ENCODE results near the gene LRRC14B.

DNA sequence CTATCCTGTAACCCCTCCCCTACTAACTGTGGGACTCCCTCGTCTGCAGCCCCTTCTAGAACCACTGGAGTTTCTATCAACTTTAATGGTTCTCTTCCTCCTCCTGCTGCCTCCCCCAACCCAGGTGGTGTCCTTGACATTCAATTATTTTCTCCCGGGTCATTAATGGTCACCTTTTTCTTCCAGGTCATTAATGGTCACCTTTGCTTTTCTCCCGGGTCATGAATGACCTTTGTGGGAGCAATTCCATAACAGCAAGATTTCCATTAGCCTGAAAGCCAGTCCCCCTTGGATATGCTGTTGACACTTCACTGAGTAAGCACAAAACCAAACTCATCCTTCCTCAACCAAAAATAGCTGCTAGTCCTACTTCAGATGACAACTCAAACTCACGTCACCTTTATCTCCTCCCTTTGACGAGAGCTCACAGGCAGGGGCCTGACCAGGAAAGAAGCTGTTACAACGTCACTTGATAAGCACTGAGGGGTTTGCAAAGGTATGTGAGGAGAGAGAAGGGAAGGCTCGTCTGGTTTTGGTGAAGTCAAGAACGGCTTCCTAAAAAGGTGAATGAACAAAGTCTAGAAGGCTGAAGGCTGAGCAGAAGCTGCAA is 15.7 kb downstream of the LRRC14B start:
- TF ChIP-seq, protein P1, sequence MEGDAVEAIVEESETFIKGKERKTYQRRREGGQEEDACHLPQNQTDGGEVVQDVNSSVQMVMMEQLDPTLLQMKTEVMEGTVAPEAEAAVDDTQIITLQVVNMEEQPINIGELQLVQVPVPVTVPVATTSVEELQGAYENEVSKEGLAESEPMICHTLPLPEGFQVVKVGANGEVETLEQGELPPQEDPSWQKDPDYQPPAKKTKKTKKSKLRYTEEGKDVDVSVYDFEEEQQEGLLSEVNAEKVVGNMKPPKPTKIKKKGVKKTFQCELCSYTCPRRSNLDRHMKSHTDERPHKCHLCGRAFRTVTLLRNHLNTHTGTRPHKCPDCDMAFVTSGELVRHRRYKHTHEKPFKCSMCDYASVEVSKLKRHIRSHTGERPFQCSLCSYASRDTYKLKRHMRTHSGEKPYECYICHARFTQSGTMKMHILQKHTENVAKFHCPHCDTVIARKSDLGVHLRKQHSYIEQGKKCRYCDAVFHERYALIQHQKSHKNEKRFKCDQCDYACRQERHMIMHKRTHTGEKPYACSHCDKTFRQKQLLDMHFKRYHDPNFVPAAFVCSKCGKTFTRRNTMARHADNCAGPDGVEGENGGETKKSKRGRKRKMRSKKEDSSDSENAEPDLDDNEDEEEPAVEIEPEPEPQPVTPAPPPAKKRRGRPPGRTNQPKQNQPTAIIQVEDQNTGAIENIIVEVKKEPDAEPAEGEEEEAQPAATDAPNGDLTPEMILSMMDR (IDR thresholded peaks at IDR 0.05; ENCODE audit: insufficient read depth, low read depth, low read length), result no peak
- TF ChIP-seq EZH2 (IDR thresholded peaks at IDR 0.05; ENCODE audit: insufficient read depth, low read length), result no peak
